DND-41 (cell line): ENCODE data around the gene SMCO1.
"Not testable (repeated sequence)": the region's sequence is repeated elsewhere in the genome, so short reads cannot be mapped to it uniquely, and the experiment has no call there.

Experiments used
- ATAC-seq: fragments of 200-7000 bp; cut with Tn5 transposase; 3 replicates; pipeline ENCODE4 v1.9.1; 2021; ENCODE audit warnings: low read depth; ENCODE audit not compliant: insufficient read depth
- DNase-seq: peaks from one replicate; pipeline ENCODE4 v3.0.0-alpha.2; 2020
- H2AFZ ChIP-seq: 2 replicates; pipeline ENCODE4 v1.6.0; 2012; ENCODE audit warnings: low read depth, low read length
- H3K27ac ChIP-seq: 2 replicates; pipeline ENCODE4 v1.5.1; 2012; ENCODE audit warnings: low read length, inconsistent platforms
- H3K27me3 ChIP-seq: fragments of 200-600 bp; sonication (generic); 2 replicates; pipeline ENCODE4 v1.6.0; 2012; ENCODE audit warnings: low read length, mild to moderate bottlenecking, inconsistent platforms; ENCODE audit not compliant: insufficient read depth, poor library complexity
- H3K36me3 ChIP-seq: 2 replicates; pipeline ENCODE4 v1.5.1; 2012; ENCODE audit warnings: low read length, inconsistent platforms; ENCODE audit not compliant: insufficient read depth
- H3K4me1 ChIP-seq: 2 replicates; pipeline ENCODE4 v1.5.1; 2012; ENCODE audit warnings: mild to moderate bottlenecking, low read length; ENCODE audit not compliant: insufficient read depth
- H3K4me2 ChIP-seq: 2 replicates; pipeline ENCODE4 v1.6.0; 2012; ENCODE audit warnings: mild to moderate bottlenecking, moderate library complexity, low read length, inconsistent platforms; ENCODE audit not compliant: insufficient read depth
- H3K4me3 ChIP-seq, 2 experiments: fragments of 200-600 bp in 1 of 2; shearing (Covaris generic) in 1 of 2; 2 replicates each; pipeline ENCODE4 v1.5.1; 2012 to 2016; ENCODE audit warnings: inconsistent platforms in 2 of 2, low read length in 2 of 2, mild to moderate bottlenecking in 2 of 2, low read depth in 1 of 2, moderate library complexity in 1 of 2
- H3K79me2 ChIP-seq: 2 replicates; pipeline ENCODE4 v1.6.0; 2012; ENCODE audit warnings: low read length, inconsistent platforms; ENCODE audit not compliant: insufficient read depth
- H3K9ac ChIP-seq: 2 replicates; pipeline ENCODE4 v1.6.0; 2012; ENCODE audit warnings: low read depth, mild to moderate bottlenecking, inconsistent platforms, low read length, moderate library complexity
- H3K9me3 ChIP-seq: 2 replicates; pipeline ENCODE4 v1.5.1; 2012; ENCODE audit warnings: low read length, moderate library complexity, mild to moderate bottlenecking, inconsistent platforms; ENCODE audit not compliant: insufficient read depth, severe bottlenecking
- H4K20me1 ChIP-seq: 2 replicates; pipeline ENCODE4 v1.6.0; 2012; ENCODE audit warnings: low read length; ENCODE audit not compliant: insufficient read depth
- CTCF ChIP-seq: IDR thresholded peaks from 2 replicates; pipeline ENCODE4 v1.5.1; 2012; ENCODE audit warnings: borderline replicate concordance, low read length, moderate library complexity, mild to moderate bottlenecking; ENCODE audit not compliant: poor library complexity, severe bottlenecking; ENCODE audit errors: extremely low read depth
- EZH2 ChIP-seq: IDR thresholded peaks from 3 replicates; pipeline ENCODE4 v1.6.1; 2012; ENCODE audit warnings: borderline replicate concordance, low read depth, mild to moderate bottlenecking, moderate library complexity, low read length, inconsistent platforms; ENCODE audit not compliant: severe bottlenecking

The SMCO1 gene

DNA sequence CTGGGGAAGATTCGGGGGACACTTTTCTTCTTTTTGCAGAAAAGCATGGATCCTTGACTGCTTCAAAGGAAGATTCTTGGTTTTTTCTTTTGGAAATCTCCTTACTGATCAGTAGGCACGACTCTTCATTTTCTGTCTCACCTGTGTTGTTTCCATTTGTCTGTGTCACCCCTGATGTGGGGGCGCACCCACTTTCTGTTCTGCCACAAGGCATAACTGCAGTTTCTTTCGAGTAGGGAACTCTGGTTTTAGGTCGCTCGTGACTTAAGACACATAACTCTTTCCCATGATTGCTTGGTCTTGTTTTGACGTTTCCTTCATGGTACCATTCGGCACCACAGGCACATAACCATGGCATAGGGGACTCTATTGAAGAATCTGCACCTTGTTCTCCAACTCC lies 42.9 kb downstream of the SMCO1 start:
- H3K27ac ChIP-seq = no peak overlapping the region
- peaks cover 78% of the 10 kb centered on the region for H3K36me3 ChIP-seq
- no peak for DNase-seq
- no peak for ATAC-seq
- H2AFZ ChIP-seq = no peak overlapping the region
- peaks cover 15% of the 10 kb centered on the region for H3K79me2 ChIP-seq
- no peak for TF ChIP-seq EZH2
- TF ChIP-seq CTCF = no peak
- no peak overlapping the region for H3K4me3 ChIP-seq
- peaks cover 6% of the 10 kb centered on the region; the same call in 1 of the 2 replicates for H4K20me1 ChIP-seq
- H3K9ac ChIP-seq = no peak overlapping the region
- no peak overlapping the region for H3K4me2 ChIP-seq
- no peaks in the 10 kb centered on the region for H3K27me3 ChIP-seq
- no peaks in the 10 kb centered on the region for H3K9me3 ChIP-seq
- H3K4me1 ChIP-seq = no peaks in the 10 kb centered on the region

- Histone ChIP-seq H3K4me1 (no peaks in the 10 kb centered on the region), H3K9me3 (no peaks in the 10 kb centered on the region), H3K9ac (no peak overlapping the region), H3K27me3 (no peaks in the 10 kb centered on the region), H4K20me1 (peaks cover 6% of the 10 kb centered on the region; the same call in 1 of the 2 replicates), H3K27ac (no peak overlapping the region), H3K79me2 (peaks cover 15% of the 10 kb centered on the region), H3K4me2 (no peak overlapping the region), H3K36me3 (peaks cover 71% of the 10 kb centered on the region), H2AFZ (no peak overlapping the region), H3K4me3 (no peak overlapping the region)
- DNase-seq (no peak), ATAC-seq (no peak)
- TF ChIP-seq CTCF = no peak
Measured at GRCh38 chr3:196471551-196471950, 43.6 kb downstream of the SMCO1 start.

GRCh38 chr3:196470182-196470581 lies 45.0 kb downstream of the SMCO1 start:
- not testable (repeated sequence) for H3K9me3 ChIP-seq, H4K20me1 ChIP-seq, H3K9ac ChIP-seq, H3K4me1 ChIP-seq, H3K27me3 ChIP-seq, H2AFZ ChIP-seq, DNase-seq, ATAC-seq, H3K4me3 ChIP-seq, H3K4me2 ChIP-seq, H3K27ac ChIP-seq
- Histone ChIP-seq H3K79me2 (peaks cover 15% of the 10 kb centered on the region), H3K36me3 (peaks cover 64% of the 10 kb centered on the region)

GRCh38 chr3:196463804-196464203 lies 51.3 kb downstream of the SMCO1 start:
- H3K4me3 ChIP-seq = no peak overlapping the region
- no peak for ATAC-seq
- no peaks in the 10 kb centered on the region for H3K27me3 ChIP-seq

GRCh38 chr3:196463478-196463756 lies 51.7 kb downstream of the SMCO1 start:
- TF ChIP-seq CTCF (no peak), EZH2 (no peak)
- Histone ChIP-seq H3K9me3 (no peaks in the 10 kb centered on the region), H3K27ac (no peak overlapping the region), H3K4me1 (no peaks in the 10 kb centered on the region), H3K9ac (no peak overlapping the region), H3K79me2 (no peaks in the 10 kb centered on the region), H2AFZ (no peak overlapping the region), H3K27me3 (no peaks in the 10 kb centered on the region), H4K20me1 (no peaks in the 10 kb centered on the region), H3K4me2 (no peak overlapping the region), H3K4me3 (no peak overlapping the region), H3K36me3 (peaks cover 6% of the 10 kb centered on the region)
- no peak for ATAC-seq
- DNase-seq = no peak

More at GRCh38 chr3:196463804-196464203, 51.3 kb downstream of the SMCO1 start:
- Histone ChIP-seq H3K4me2 (no peak overlapping the region), H3K27ac (no peak overlapping the region), H3K9me3 (no peaks in the 10 kb centered on the region), H3K79me2 (0 out of 2 replicates have a peak, but pooled peaks cover 2% of the 10 kb centered on the region), H2AFZ (no peak overlapping the region), H4K20me1 (no peaks in the 10 kb centered on the region), H3K36me3 (peaks cover 9% of the 10 kb centered on the region), H3K9ac (no peak overlapping the region), H3K4me1 (no peaks in the 10 kb centered on the region)
- no peak for TF ChIP-seq EZH2
- DNase-seq = no peak

DNA sequence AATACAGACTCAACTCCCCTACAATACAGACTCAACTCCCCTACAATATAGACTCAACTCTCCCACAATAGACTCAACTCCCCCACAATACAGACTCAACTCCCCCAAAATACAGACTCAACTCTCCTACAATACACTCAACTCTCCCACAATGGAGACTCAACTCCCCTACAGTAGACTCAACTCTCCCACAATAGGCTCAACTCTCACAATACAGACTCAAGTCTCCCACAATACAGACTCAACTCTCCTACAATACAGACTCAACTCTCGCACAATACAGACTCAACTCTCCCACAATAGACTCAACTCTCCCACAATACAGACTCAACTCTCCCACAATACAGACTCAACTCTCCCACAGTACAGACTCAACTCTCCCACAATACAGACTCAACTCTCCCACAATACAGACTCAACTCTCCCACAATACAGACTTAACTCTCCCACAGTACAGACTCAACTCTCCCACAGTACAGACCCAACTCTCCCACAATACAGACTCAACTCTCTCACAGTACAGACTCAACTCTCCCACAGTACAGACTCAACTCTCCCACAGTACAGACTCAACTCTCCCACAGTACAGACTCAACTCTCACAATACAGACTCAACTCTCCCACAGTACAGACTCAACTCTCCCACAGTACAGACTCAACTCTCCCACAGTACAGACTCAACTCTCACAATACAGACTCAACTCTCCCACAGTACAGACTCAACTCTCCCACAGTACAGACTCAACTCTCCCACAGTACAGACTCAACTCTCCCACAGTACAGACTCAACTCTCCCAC lies 52.3 kb downstream of the SMCO1 start:
- H3K79me2 ChIP-seq, H4K20me1 ChIP-seq, H3K27ac ChIP-seq, H3K4me2 ChIP-seq, ATAC-seq, H2AFZ ChIP-seq, H3K4me1 ChIP-seq, H3K36me3 ChIP-seq, H3K9ac ChIP-seq, H3K27me3 ChIP-seq, DNase-seq, H3K9me3 ChIP-seq, H3K4me3 ChIP-seq: not testable (repeated sequence)
